ENCODE data around the gene NTS. TPM values are rescaled to one million over a fixed set of nuclear protein-coding genes. Genes with fewer than 3 reads are reported as not detected.
A peak's percentile ranks its signal among the peaks of the same experiment; 100 is the strongest.

NTS gene
- total and polyA plus RNA-seq, 5 experiments from 2014 or later = not detected

DNA sequence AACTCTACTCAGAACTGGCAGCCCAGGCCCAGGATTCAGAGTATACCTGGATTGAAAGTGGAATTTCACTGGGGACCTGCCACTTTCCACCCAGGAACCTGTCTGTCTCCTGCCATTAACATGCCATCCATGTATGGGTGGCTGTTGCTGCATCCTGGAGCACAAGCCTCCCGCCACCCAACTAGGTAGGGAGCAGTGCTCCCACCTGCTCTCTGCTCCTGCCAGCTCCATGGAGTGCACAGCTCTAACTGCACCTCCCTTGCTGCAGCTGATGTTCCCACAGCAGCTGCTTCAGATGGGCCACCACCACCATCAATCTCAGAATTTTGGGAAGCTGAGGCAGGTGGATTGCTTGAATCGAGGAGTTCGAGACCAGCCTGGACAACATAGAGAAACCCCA, 17.1 kb upstream of the NTS start:
- no peak overlapping the region for H3K4me3 Mint-ChIP-seq
- no peaks in the 10 kb centered on the region for H3K4me1 Mint-ChIP-seq
- DNase-seq (no peak), ATAC-seq (no peak)
- no peaks in the 10 kb centered on the region for H3K36me3 Mint-ChIP-seq
- H3K9me3 Mint-ChIP-seq = peaks cover 0 to 5% (median 0%) of the 10 kb centered on the region in 9 donors
- POLR2A ChIA-PET = no interaction called here
- H3K27ac Mint-ChIP-seq = no peak overlapping the region
- no peaks in the 10 kb centered on the region for H3K27me3 Mint-ChIP-seq

DNA sequence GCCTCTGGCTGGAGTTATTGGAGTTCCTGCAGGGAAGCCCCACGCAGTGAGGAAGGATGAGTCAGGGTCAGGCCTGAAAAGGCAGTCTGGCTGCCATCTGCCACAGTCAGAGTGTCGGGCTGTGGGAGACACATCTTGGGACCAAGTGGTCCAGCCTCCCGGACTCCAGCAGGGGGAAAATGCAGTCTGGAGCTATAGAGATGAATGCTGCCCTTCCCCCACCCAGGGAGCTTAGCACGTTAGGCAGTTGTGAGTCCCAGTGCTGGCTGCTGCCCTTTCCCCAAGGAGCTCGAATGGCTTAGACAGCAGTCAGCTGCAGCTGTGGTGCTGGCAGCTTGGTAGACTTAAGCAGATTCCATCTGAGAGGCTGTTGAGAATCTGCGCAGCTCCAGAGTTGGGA, 8.2 kb upstream of the NTS start:
- ATAC-seq = no peak

DNA sequence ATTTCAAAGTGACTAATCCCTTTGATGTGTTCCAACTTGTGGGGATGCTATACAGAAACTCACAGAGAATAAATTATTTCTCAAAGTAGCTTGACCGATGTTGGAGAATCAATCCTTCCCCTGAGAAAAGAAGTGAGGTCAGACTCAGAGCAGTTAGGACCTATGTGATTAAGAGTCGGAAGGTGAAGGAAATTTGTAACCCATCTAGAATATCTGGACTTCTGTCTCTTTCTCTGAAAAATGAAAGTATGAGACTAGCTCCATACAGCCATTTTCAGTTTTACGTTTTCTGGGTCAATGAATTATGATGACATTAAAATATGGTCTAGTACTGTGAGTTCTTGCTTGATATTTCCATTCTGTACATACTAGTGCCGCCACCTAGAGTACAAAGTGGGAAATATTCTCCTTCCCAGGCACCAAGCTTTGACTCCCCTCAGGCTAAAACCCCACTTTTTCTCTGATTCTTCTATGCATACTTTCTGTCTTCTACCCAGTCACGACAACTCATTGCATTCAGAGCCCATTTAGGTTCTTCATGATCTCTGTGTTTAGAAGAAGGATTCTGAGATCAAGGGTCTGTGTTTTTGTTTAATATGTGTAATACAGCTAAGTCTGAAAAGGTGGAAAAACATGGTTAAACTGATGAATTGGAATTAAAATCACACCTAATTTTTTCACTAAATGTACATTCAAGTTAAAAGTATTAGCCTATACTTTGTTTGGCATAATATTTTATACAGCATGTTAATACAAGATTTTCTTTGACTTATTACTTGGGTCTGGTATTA, 6.9 kb upstream of the NTS start:
- ATAC-seq = no peak
- Mint-ChIP-seq H3K36me3 (no peaks in the 10 kb centered on the region), H3K27ac (no peak overlapping the region), H3K4me1 (no peaks in the 10 kb centered on the region), H3K4me3 (no peak overlapping the region), H3K9me3 (no peaks in the 10 kb centered on the region), H3K27me3 (peaks cover 0 to 3% (median 0%) of the 10 kb centered on the region in 5 donors)
- POLR2A ChIA-PET = no interaction called here
- peak in 2 of 10 donors; percentile 4 to 13 for DNase-seq

More for the DNA sequence above, 8.2 kb upstream of the NTS start:
- Mint-ChIP-seq H3K27me3 (peaks cover 0 to 3% (median 0%) of the 10 kb centered on the region in 5 donors), H3K36me3 (no peaks in the 10 kb centered on the region), H3K27ac (no peak overlapping the region), H3K4me1 (no peaks in the 10 kb centered on the region), H3K4me3 (no peak overlapping the region), H3K9me3 (no peaks in the 10 kb centered on the region)
- DNase-seq = no peak
- POLR2A ChIA-PET = no interaction called here

- Mint-ChIP-seq H3K36me3 (no peaks in the 10 kb centered on the region), H3K9me3 (no peaks in the 10 kb centered on the region), H3K4me1 (no peaks in the 10 kb centered on the region), H3K4me3 (no peak overlapping the region), H3K27me3 (peaks cover 0 to 3% (median 0%) of the 10 kb centered on the region in 5 donors), H3K27ac (no peak overlapping the region)
- POLR2A ChIA-PET = no interaction called here
- ATAC-seq = no peak
- peak in 2 of 10 donors; percentile 16 to 31 for DNase-seq
These were observed 1.5 kb upstream of the NTS start for GRCh38 chr12:85872497-85873091.

- POLR2A ChIA-PET = no interaction called here
- H3K27me3 Mint-ChIP-seq = no peaks in the 10 kb centered on the region
- ATAC-seq (no peak), DNase-seq (no peak)
- H3K4me3 Mint-ChIP-seq = no peak overlapping the region
- H3K36me3 Mint-ChIP-seq = no peaks in the 10 kb centered on the region
- H3K4me1 Mint-ChIP-seq = no peaks in the 10 kb centered on the region
- H3K9me3 Mint-ChIP-seq = no peaks in the 10 kb centered on the region
- H3K27ac Mint-ChIP-seq = no peak overlapping the region
These were observed 3.4 kb downstream of the NTS start for GRCh38 chr12:85877459-85877858.

- no peak for DNase-seq
- no peak for ATAC-seq
- H3K36me3 Mint-ChIP-seq = no peaks in the 10 kb centered on the region
These were observed 9.7 kb downstream of the NTS start for GRCh38 chr12:85883763-85884162.

DNA sequence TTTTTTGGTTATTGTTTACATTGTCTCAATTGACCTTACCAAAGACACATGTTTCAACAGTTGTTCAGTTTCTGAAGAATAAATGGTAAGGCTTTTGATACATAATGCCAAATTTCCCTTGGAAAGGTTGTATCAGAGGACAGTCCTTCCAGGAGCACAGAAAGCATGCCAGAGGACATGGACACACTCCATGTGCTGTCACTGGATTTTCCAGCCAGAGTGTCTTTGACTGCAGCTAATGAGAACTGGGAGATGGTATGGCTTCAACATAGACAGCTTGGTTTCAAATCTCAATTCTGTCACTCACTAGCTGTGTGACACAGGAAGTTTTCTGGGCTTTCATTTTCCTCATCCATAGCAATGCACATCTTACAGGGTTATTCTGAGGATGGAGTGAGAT, 20.6 kb downstream of the NTS start:
- Mint-ChIP-seq H3K9me3 (no peaks in the 10 kb centered on the region), H3K4me1 (no peaks in the 10 kb centered on the region), H3K4me3 (no peak overlapping the region), H3K27me3 (no peaks in the 10 kb centered on the region), H3K27ac (no peak overlapping the region), H3K36me3 (no peaks in the 10 kb centered on the region)
- DNase-seq = no peak
- ATAC-seq = no peak
- POLR2A ChIA-PET = no interaction called here

More at GRCh38 chr12:85883763-85884162, 9.7 kb downstream of the NTS start:
- Mint-ChIP-seq H3K27ac (no peak overlapping the region), H3K4me1 (no peaks in the 10 kb centered on the region), H3K9me3 (no peaks in the 10 kb centered on the region), H3K4me3 (no peak overlapping the region), H3K27me3 (peaks cover 0 to 10% (median 0%) of the 10 kb centered on the region in 5 donors)
- POLR2A ChIA-PET = no interaction called here

- H3K4me1 Mint-ChIP-seq = no peaks in the 10 kb centered on the region
- no peaks in the 10 kb centered on the region for H3K9me3 Mint-ChIP-seq
- ATAC-seq (no peak), DNase-seq (peak in 3 of 10 donors; percentile 8 to 13 (median 10))
- no peak overlapping the region for H3K27ac Mint-ChIP-seq
- no peak overlapping the region for H3K4me3 Mint-ChIP-seq
- no peaks in the 10 kb centered on the region for H3K36me3 Mint-ChIP-seq
- POLR2A ChIA-PET = no interaction called here
- peaks cover 0 to 3% (median 0%) of the 10 kb centered on the region in 5 donors for H3K27me3 Mint-ChIP-seq
These were observed 46.3 kb downstream of the NTS start for GRCh38 chr12:85920324-85920947.

GRCh38 chr12:85923767-85924331, 49.8 kb downstream of the NTS start:
- Mint-ChIP-seq H3K27me3 (peaks cover 0 to 3% (median 0%) of the 10 kb centered on the region in 5 donors), H3K4me1 (no peaks in the 10 kb centered on the region), H3K9me3 (peaks cover 0 to 3% (median 0%) of the 10 kb centered on the region in 9 donors), H3K4me3 (no peak overlapping the region), H3K36me3 (no peaks in the 10 kb centered on the region), H3K27ac (no peak overlapping the region)
- POLR2A ChIA-PET = no interaction called here
- no peak for DNase-seq
- ATAC-seq = no peak

GRCh38 chr12:85927166-85927565, 53.1 kb downstream of the NTS start:
- ATAC-seq = no peak

More at GRCh38 chr12:85927166-85927565, 53.1 kb downstream of the NTS start:
- Mint-ChIP-seq H3K9me3 (peaks cover 0 to 3% (median 0%) of the 10 kb centered on the region in 9 donors), H3K27ac (no peak overlapping the region), H3K4me3 (no peak overlapping the region), H3K27me3 (peaks cover 0 to 3% (median 0%) of the 10 kb centered on the region in 5 donors), H3K36me3 (no peaks in the 10 kb centered on the region), H3K4me1 (no peaks in the 10 kb centered on the region)
- no peak for DNase-seq
- POLR2A ChIA-PET = no interaction called here
